ENCODE measurements around the gene TPP1. TPM values are rescaled to one million over a fixed set of nuclear protein-coding genes. Genes with fewer than 3 reads are reported as not detected.

Gene TPP1
- total RNA-seq, 4 donors from 2014 or later, result 51.3 to 97.3 (median 69.1) TPM

- Histone ChIP-seq H3K27me3 (no peaks in the 10 kb centered on the region), H3K9me3 (no peaks in the 10 kb centered on the region), H3K27ac (no peak overlapping the region), H3K36me3 (no peaks in the 10 kb centered on the region), H3K4me3 (replicated peaks in 1 of 3) (no peak overlapping the region), H3K4me1 (peaks cover 47 to 54% of the 10 kb centered on the region in 2 donors)
- WGBS, 2 donors, result 86 to 93% methylated on average over 5 of the region's 5 CpGs
- intact Hi-C loops (cut with DNase I), result no loop called here
- no peak for DNase-seq
- TF ChIP-seq POLR2A (IDR thresholded peaks at IDR 0.05) (no peak), CTCF (IDR thresholded peaks at IDR 0.05) (no peak)
Measured at GRCh38 chr11:6569706-6570105, 49.5 kb downstream of the TPP1 start.

DNA sequence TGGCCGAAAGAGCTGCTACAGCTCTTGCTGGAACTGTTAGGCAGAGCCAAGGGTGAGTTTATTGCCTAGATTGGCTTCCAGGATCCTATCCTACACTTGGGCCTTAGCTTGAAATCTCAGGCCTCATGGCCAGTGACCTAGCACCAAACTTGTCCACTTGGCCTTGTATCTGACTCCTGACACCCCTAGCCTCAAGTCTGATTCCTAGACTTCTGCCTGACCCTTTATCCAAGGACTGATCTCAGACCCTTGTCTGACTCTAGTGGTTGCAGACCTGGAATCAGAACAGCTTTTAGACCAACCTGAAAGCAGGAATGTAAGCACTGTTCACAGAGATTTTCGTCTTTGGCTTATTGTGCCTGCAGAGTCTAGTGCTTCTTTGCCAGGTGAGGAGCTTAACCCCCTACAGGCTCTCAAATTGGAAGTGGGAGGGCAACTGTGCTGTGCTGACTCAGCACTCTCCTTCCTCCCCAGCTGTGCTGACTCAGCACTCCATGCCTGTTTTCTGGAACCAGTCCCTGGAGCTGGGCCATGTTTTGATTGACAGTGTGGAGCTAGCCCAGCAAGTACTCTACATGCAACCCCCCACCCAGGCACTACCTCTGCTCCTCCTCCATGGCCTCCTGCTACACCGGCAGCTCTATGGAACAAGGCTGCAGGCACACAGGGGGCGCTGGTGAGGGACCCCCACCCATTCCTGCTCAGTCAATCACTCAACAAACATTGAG lies 50.9 kb downstream of the TPP1 start:
- no peaks in the 10 kb centered on the region for H3K27me3 ChIP-seq
- peak overlapping the region; percentile 54 to 70 (median 70) for H3K27ac ChIP-seq
- peak; percentile 96 to 97 for DNase-seq
- TF ChIP-seq CTCF (IDR thresholded peaks at IDR 0.05) (no peak), POLR2A (IDR thresholded peaks at IDR 0.05) (peak in 1 of 2 donors; percentile 30)
- no peak overlapping the region for H3K4me3 ChIP-seq (replicated peaks in 1 of 3)
- H3K9me3 ChIP-seq, result no peaks in the 10 kb centered on the region
- intact Hi-C loops (cut with DNase I), result no loop called here
- no peaks in the 10 kb centered on the region for H3K36me3 ChIP-seq
- WGBS, 2 donors, result 35 to 40% methylated on average over 4 of the region's 4 CpGs
- H3K4me1 ChIP-seq, result peaks cover 47 to 52% of the 10 kb centered on the region in 2 donors

GRCh38 chr11:6567371-6567745 lies 51.9 kb downstream of the TPP1 start:
- DNase-seq, result no peak

GRCh38 chr11:6566704-6567370 lies 52.4 kb downstream of the TPP1 start:
- H3K4me3 ChIP-seq (replicated peaks in 1 of 3), result no peak overlapping the region
- H3K4me1 ChIP-seq, result peaks cover 36 to 42% of the 10 kb centered on the region in 2 donors
- WGBS, 2 donors, result 59 to 66% methylated on average over 13 of the region's 13 CpGs
- H3K36me3 ChIP-seq, result no peaks in the 10 kb centered on the region
- peak overlapping the region; percentile 54 to 70 (median 70) for H3K27ac ChIP-seq
- DNase-seq, result peak; percentile 90 to 93
- TF ChIP-seq POLR2A (IDR thresholded peaks at IDR 0.05) (peak in 1 of 2 donors; percentile 28), CTCF (IDR thresholded peaks at IDR 0.05) (no peak)
- H3K9me3 ChIP-seq, result no peaks in the 10 kb centered on the region
- intact Hi-C loops (cut with DNase I), result no loop called here
- H3K27me3 ChIP-seq, result no peaks in the 10 kb centered on the region

More at GRCh38 chr11:6567371-6567745, 51.9 kb downstream of the TPP1 start:
- Histone ChIP-seq H3K4me1 (peaks cover 39 to 48% of the 10 kb centered on the region in 2 donors), H3K36me3 (no peaks in the 10 kb centered on the region), H3K27ac (peak overlapping the region; percentile 54 to 70 (median 70)), H3K9me3 (no peaks in the 10 kb centered on the region), H3K4me3 (replicated peaks in 1 of 3) (no peak overlapping the region), H3K27me3 (no peaks in the 10 kb centered on the region)
- WGBS, 2 donors, result 40% methylated on average over 2 of the region's 7 CpGs; no CpG with 5 or more reads in 1 of the 2 donors
- TF ChIP-seq CTCF (IDR thresholded peaks at IDR 0.05) (no peak), POLR2A (IDR thresholded peaks at IDR 0.05) (no peak)
- intact Hi-C loops (cut with DNase I), result no loop called here

Data from thyroid gland (tissue), 4 donors.